Hematopoietic multipotent progenitor cell (in vitro differentiated cells): ENCODE measurements around the gene ZYG11A. TPM values are rescaled to one million over a fixed set of nuclear protein-coding genes. Genes with fewer than 3 reads are reported as not detected.
A peak's percentile ranks its signal among the peaks of the same experiment; 100 is the strongest.

ENCODE experiments used
- DNase-seq, 3 donors: peaks; one replicate each; pipeline ENCODE4 v3.0.0-alpha.2; 2011 to 2015; ENCODE audit warnings: low read depth in 2 of 3, low spot score in 2 of 3
- total RNA-seq: library from RNA; depleted of rRNA; stranded (reverse); fragments of >200 nt; gene quantifications from one replicate; pipeline ENCODE4 v1.2.3, GENCODE V29; 2012

ZYG11A gene
- total RNA-seq, 1 donor, result not detected

DNA sequence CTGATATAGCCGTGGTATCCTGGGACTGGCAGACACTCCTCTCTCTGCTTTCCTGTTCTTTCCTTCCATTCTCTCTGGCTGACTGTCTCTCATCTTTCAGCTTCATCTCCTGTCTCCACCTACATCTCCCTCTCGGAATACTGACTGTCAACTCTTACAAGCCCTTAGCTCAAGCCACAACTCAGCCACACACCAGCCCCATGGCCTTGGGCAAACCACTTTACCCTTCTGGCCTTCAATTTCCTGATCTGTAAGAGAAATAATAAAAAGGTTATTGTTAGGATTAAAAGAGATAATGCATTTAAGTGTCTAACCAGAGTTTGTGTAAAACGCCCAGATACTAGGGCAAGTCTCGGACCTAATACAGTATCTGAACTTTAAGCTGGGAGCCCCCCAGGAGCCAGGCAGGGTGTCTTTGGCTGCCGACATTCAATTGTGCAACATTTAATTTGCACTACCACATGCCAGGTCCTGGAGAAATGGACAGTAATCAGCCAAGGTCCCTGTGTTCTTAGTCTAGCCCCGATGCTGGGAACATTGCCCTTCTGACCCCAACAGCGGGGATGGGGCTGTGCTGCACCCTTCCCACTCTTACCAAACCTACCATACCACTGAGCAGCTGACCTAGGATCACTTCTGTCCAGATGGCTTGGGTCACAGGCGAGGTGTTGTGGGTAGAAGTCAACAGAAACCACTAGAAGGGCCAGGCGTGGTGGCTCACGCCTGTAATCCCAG lies 73.8 kb downstream of the ZYG11A start:
- DNase-seq, result no peak

DNA sequence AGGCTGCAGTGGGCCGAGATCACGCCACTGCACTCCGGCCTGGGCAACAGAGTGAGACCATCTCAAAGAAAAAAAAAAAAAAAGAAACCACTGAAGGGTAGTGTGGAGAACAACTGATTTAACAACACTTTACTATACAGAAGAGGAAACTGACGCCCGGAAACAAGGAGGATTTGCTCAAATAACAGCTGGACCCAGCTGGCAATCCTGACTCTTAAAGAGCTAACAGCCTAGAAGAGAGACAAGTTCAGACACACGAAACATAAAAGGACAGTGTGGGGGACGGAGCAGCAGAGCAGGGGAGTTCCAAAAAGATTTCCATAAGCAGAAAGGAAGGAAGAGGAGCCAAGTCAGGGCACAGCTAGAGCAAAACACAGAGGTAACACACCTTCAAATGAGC lies 74.6 kb downstream of the ZYG11A start:
- DNase-seq, result no peak

DNA sequence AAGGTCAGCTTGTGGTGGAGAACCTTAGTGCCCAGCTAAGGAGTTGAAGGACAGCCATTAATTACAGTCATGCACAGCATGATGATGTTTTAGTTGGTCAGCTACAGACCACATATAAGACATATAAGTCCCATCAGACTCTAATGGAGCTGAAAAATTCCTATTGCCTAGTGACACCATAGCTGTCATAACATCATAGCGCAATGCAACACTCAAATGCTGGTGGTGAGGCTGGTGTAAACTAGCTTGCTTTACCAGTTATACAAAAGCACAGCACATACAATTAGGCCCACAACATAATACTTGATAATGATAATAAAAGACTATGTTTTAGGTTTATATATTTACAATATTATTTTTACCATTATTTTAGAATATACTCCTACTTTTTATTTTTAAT lies 75.0 kb downstream of the ZYG11A start:
- DNase-seq, result no peak

DNA sequence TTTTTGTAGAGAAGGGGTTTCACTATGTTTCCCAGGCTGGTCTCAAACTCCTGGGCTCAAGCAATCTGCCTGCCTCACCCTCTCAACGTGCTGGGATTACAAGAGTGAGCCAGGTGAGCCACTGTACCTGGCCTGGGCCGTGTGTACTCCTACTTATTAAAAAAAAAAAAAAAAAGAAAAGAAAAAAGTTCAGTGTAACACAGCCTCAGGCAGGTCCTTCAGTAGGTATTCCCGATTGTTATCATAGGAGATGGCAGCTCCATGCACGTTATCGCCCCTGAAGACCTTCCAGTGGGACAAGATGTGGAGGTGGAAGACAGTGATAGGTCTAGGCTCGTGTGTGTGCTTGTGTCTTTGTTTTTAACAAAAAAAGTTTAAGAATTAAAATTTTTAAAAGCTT lies 75.6 kb downstream of the ZYG11A start:
- DNase-seq, result no peak

DNA sequence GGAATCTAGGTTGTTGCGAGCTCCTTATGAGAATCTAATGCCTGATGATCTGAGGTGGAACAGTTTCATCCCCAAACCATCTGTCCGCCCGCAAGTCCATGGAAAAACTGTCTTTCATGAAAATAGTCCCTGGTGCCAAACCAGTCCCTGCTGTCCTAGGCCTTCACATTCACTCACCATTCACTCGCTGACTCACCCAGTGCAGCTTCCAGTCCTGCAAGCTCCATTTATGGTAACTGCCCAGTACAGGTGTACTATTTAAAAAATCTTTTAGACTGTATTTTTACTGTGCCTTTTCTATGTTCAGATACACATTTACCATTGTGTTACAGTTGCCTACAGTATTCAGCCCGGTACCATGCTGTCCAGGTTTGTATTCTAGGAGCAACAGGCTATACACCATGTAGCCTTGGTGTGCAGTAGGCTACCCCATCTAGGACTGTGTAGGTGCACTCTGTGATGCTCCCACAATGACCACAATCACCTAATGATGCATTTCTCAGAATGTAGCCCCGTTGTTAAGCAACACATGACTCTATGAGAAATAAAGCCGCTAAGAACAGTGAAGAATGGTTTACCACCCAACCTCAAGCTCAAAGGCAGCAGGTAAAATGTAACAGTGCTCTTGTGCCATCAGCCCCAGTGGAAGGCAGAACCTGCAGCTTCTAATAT lies 76.6 kb downstream of the ZYG11A start:
- no peak for DNase-seq

DNA sequence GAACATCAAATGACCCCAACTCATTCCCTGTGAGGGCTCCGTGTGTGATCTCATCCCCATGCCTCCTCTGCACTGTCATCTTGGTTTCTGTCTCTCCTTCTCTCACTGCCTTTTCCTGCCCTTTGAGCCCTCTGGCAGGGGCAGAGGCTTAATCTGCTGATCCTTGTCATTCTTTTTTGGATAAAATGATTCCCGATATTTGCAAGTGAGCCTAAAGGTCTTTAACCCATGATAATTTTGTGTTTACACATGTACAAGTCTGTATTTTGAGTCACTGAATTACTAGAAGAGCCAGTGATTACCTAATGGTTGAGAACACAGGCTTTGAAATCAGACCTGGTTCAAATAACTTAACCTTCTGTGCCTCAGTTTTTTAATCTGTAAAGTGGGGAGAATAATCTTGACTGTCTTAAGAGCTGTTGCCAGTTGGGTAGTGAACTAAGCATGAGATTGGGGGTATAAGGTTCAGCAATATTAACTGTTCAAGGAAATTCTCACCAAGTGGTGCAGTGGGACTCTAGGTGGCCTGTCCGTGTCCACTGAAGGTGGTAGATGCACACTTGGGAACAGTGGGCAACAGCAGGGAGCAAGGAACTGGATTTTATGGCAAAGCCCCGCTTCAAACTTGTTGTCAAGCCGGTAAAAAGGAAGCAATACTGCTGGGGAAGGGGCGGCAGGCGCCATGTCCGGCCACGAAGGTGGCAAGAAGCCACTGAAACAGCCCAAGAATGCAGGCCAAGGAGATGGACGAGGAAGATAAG lies 77.3 kb downstream of the ZYG11A start:
- no peak for DNase-seq

DNA sequence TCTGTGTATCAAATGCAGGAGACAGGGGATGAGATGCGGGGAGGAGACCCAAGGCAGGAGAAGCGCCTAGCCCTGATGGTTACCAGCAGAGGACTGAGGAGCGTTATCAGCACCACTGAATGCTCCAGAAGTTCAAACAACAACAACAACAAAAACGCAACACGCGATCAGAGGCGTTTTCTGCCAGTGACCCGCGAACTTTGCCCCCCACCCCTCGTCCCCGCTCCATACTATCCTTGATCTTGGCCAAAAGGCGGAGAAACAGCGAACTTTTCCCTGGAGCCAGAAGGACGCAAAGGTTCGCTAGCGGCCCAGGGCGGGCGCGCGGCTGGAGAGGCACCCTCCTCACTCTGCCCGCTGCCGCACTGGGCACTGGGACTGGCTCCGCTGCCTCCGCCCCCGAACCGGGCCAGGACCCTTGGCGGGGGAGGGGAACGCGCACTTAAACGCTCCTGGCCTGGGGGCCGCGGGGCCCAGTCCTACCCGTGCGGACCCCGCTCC lies 78.3 kb downstream of the ZYG11A start:
- no peak for DNase-seq

DNA sequence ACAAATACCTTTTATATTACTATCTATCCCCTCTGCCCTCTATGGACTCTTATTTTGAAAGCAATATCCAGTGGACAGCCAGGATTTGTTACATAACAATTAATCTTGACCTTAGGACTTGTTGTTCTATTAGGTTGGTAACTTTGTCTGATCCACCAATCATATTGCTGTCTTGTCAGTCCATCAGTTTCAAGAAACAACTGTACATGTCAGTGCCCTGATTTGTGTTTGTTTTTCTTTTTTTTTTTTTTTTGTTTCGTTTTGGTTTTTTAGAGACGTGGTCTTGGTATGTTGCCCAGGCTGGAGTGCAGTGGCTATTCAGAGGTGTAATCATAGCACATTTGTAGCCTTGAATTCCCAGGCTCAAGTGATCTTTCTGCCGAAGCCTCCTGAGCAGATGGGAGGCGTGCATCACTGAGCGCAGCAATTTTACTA lies 83.0 kb downstream of the ZYG11A start:
- DNase-seq, result no peak

DNA sequence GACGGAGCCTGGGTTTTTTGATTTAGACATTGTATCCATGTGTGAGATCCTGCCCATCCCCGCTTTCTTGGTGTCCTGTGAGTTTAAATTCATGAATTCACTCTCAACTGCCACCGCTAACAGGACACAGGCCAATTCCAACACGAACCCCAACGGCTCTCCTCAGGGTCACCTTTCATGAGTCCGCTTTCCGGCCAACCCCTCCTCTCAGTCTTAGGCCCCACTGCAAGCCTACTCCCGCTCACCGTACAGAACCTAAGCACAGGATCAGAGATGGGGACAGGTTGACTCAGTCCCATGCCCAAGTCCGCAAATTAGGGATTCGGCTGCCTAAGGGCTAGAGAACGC lies 84.3 kb downstream of the ZYG11A start:
- no peak for DNase-seq

DNA sequence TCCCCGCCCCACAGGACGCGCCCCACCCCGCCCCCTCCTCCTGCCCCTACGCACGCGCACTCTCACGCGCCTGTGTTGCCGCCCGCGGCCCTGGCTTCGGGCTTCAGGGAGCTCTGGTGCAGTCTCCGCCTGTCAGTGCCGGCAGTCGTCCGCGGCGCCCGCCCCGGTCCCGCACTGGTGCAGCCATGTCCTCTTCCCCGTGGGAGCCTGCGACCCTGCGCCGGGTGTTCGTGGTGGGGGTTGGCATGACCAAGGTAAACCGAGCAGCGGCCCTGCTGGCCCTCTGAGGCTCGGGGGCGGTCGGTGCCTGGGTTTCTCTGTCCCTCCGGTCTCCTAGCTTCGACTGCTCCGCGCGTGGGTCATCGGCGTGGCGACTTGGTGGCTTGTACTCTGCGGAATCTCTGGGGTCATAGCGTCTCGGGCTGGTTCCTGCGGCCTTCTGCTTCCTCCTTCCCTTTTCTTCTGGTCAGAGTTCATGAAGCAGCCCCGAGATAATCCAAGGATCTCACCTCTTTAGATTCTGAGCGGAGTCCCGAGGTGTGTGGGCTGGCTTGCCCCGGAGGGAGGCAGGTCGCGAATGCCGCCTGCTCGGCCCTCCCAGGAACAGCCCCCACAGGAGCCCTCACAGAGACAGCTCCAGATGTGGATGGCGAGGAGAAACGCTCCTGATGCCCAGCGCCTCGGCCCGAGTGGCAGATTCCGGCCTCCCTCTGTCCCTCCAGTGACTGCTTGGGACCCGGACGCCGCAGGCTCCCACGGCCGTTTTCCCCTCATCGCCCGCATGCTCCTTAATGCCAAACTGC lies 84.9 kb downstream of the ZYG11A start, which contains the start of gene SCP2:
Gene SCP2 (plus strand): TSS at position 65 of the 803 bp plus-strand sequence. CDS start 121 bp downstream, at position 186.
- peak; percentile 43 to 66 (median 46) for DNase-seq

DNA sequence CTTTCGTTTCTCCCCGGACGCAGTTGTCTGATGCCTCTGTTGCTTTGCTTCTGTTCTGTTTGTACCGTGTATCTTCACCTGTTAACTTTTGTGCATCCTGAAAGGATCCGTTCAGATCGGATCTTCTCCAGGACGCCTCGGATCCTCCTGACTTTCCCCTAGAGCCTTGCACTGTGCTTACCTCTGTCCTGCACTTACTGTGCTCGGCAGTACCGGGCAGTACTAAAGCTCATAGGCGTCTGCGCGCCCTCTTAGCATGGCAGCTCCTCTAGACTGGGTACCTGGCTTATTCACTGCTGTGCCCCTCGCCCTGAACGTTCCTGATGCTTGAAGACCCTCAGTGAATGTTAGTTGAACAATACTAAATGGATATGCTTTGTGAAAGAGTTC lies 85.5 kb downstream of the ZYG11A start:
- DNase-seq, result peak in 1 of 3 donors; percentile 21

DNA sequence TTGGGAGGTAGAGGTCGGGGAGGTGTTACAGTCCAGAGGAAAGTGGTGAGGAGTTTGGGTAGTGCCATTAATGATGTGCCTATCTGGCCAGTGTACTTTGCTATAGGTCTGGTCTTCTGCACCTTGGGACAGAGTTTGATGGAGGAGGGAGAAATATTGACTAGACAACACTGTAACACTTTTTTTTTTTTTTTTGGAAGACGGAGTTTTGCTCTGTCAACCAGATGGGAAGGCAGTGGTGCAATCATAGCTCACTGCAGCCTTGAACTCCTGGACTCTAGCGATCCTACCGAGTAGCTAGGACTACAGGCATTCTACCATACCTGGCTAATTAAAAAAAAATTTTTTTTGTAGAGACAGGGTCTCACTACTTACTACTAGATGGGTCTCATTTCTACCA lies 86.5 kb downstream of the ZYG11A start:
- no peak for DNase-seq

DNA sequence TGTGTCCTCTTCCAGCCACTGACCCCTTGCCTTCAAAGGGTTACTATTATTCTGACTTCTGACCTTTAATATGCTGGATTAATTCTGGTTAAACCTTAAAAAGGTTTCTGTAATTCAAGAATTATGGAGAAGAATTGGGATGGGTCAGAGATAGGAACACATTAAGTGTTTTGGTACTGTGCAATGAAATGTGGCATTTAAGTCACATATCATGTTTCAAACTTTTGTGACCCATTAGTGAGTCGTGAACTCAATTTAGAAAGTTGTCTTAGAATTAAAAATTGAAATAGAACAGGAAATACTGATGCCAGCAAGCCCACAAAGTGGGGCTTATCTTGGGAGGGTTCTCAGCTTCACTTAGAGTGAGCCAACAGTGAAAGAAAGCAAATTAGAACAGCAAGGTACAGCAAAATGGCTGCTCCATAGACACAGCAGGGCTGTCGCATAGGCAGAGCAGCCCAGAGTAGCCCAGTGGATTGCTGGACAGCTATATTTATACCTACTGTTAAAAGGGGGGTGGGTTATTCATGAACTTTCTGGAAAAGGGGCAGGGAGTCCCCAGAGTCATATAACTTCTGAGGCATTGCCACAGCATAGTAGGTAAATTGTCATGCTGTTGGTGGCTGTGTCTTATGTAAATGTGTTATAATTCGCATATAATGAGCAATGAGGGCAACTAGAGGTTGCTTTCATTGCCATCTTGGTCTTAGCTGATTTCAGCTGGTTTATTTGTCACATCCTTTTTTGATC lies 95.0 kb downstream of the ZYG11A start:
- DNase-seq, result no peak

DNA sequence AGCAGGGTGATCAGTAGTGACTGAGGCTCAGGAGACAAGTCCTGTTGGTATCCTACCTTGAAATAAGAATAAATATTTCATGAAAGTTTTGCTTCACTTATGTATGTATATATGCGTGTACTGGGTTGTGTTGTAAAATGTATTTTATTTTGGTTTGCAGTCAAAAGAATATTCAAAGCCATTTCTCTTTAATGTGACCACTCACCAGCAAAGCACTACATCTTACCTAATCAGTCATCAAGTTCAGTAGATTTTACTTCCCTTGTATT lies 95.6 kb downstream of the ZYG11A start:
- DNase-seq, result no peak

DNA sequence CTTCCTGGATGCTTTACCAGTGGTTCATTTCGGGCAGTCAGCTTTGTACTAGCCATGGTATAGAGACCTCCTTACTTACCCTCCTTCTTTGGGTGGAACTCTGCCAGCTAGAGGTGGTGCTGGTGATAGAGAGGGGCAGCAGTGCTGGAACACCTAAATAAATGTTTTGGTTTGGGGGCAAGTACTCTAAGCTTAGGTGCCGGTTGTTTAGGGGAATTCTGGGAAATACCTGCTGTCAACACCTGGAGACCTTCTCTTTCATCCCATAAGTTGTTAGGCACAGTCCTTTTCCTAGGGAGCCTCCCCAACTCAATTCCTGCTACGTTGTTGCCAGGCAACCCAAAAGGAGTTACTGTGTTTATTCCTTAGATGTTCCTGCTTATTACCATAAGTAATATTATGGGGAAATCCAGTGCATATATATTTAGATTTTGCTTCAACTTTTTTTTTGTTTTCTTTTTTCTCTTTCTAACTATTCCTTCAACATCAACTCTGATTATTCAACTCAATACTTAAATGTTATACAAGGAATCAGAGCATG lies 101.4 kb downstream of the ZYG11A start:
- no peak for DNase-seq

DNA sequence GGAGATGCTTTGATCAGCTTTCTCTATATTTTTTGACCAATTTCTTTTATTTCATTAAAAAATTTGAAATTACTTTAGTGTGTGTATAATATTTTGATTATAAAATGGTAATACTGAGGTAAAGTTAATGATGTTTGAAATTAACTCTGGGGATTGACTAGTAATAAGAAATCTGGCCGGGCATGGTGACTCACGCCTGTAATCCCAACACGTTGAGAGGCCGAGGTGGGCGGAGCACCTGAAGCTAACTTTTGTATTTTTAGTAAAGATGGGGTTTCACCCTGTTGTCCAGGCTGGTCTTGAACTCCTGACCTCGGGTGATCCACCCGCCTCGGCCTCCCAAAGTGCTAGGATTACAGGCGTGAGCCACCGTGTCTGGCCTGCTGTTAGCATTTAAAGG lies 102.0 kb downstream of the ZYG11A start:
- DNase-seq, result no peak
